ENCODE data around the gene GP1BA. TPM values are rescaled to one million over a fixed set of nuclear protein-coding genes. Genes with fewer than 3 reads are reported as not detected.

Gene GP1BA
- total and polyA plus RNA-seq, 2 experiments from 2014 or later, result 0.24 TPM; not detected in 1

DNA sequence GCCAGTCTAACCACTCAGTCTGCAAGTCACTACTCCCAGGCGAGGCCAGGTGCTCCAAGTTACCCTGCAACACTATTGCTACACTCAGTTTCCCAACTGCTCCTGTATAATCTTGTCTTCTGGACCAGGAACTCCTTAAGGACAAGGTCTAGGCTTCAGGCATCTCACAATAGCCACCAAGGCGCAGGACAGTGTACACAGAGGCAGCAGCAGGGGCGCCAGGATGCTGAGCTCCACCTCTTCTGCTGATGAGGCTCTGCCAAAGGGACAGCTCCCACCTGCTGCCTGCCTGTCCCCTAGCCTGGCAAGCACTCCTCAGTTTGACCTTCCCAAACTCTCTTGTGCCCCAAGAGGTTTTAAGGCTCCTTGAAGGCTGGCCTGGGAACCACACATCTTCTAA is 4.4 kb downstream of the GP1BA start:
- Histone ChIP-seq H3K4me2 (no peak overlapping the region), H3K9me2 (ENCODE audit: insufficient read depth) (no peaks in the 10 kb centered on the region), H4K20me1 (replicated peaks; ENCODE audit: insufficient read depth) (peaks cover 6% of the 10 kb centered on the region; the same call in 1 of the 2 replicates), H3F3A (replicated peaks; ENCODE audit: low read depth) (peaks cover 20% of the 10 kb centered on the region), H3K27ac (ENCODE audit: low read depth) (no peak overlapping the region), H3K4me3 (no peak overlapping the region), H2AFZ (no peak overlapping the region), H3K4me1 (ENCODE audit: insufficient read depth) (peaks cover 13% of the 10 kb centered on the region), H3K36me3 (ENCODE audit: insufficient read depth) (no peaks in the 10 kb centered on the region; the same call in 1 of the 2 replicates), H3K27me3 (ENCODE audit: insufficient read depth) (no peaks in the 10 kb centered on the region), H3K79me2 (replicated peaks; ENCODE audit: insufficient read depth) (peaks cover 20% of the 10 kb centered on the region)
- Mint-ChIP-seq H3K36me3 (ENCODE audit: low read depth) (peaks cover 49% of the 10 kb centered on the region), H3K4me3 (no peak overlapping the region), H3K9me3 (no peaks in the 10 kb centered on the region), H3K4me1 (peaks cover 31% of the 10 kb centered on the region), H3K27ac (no peak overlapping the region), H3K27me3 (ENCODE audit: insufficient read depth, low read depth, poor library complexity) (peaks cover 19% of the 10 kb centered on the region)
- TF ChIP-seq EZH2phosphoT487 (IDR thresholded peaks at IDR 0.05; ENCODE audit: unreplicated experiment) (no peak), NANOG (IDR thresholded peaks at IDR 0.05; ENCODE audit: borderline replicate concordance) (no peak), ZNF462 (CRISPR knock-in tag; IDR thresholded peaks at IDR 0.05) (no peak), ZNF331 (CRISPR knock-in tag; IDR thresholded peaks at IDR 0.05; ENCODE audit: low read depth) (no peak), POLR2AphosphoS5 (IDR thresholded peaks at IDR 0.05; ENCODE audit: low read depth) (no peak), STAT1 (IDR thresholded peaks at IDR 0.05; ENCODE audit: unreplicated experiment) (no peak), CREB1 (CRISPR knock-in tag; IDR thresholded peaks at IDR 0.05; ENCODE audit: low read depth) (no peak), EZH2 (IDR thresholded peaks at IDR 0.05; ENCODE audit: low read depth, unreplicated experiment) (no peak), ZNF114 (CRISPR knock-in tag; IDR thresholded peaks at IDR 0.05) (no peak)
- TF ChIP-seq, protein P1, sequence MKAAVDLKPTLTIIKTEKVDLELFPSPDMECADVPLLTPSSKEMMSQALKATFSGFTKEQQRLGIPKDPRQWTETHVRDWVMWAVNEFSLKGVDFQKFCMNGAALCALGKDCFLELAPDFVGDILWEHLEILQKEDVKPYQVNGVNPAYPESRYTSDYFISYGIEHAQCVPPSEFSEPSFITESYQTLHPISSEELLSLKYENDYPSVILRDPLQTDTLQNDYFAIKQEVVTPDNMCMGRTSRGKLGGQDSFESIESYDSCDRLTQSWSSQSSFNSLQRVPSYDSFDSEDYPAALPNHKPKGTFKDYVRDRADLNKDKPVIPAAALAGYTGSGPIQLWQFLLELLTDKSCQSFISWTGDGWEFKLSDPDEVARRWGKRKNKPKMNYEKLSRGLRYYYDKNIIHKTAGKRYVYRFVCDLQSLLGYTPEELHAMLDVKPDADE (IDR thresholded peaks at IDR 0.05), result no peak
- TF ChIP-seq, protein P2, sequence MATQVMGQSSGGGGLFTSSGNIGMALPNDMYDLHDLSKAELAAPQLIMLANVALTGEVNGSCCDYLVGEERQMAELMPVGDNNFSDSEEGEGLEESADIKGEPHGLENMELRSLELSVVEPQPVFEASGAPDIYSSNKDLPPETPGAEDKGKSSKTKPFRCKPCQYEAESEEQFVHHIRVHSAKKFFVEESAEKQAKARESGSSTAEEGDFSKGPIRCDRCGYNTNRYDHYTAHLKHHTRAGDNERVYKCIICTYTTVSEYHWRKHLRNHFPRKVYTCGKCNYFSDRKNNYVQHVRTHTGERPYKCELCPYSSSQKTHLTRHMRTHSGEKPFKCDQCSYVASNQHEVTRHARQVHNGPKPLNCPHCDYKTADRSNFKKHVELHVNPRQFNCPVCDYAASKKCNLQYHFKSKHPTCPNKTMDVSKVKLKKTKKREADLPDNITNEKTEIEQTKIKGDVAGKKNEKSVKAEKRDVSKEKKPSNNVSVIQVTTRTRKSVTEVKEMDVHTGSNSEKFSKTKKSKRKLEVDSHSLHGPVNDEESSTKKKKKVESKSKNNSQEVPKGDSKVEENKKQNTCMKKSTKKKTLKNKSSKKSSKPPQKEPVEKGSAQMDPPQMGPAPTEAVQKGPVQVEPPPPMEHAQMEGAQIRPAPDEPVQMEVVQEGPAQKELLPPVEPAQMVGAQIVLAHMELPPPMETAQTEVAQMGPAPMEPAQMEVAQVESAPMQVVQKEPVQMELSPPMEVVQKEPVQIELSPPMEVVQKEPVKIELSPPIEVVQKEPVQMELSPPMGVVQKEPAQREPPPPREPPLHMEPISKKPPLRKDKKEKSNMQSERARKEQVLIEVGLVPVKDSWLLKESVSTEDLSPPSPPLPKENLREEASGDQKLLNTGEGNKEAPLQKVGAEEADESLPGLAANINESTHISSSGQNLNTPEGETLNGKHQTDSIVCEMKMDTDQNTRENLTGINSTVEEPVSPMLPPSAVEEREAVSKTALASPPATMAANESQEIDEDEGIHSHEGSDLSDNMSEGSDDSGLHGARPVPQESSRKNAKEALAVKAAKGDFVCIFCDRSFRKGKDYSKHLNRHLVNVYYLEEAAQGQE (IDR thresholded peaks at IDR 0.05; ENCODE audit: unreplicated experiment), result no peak
- TF ChIP-seq, protein P3, sequence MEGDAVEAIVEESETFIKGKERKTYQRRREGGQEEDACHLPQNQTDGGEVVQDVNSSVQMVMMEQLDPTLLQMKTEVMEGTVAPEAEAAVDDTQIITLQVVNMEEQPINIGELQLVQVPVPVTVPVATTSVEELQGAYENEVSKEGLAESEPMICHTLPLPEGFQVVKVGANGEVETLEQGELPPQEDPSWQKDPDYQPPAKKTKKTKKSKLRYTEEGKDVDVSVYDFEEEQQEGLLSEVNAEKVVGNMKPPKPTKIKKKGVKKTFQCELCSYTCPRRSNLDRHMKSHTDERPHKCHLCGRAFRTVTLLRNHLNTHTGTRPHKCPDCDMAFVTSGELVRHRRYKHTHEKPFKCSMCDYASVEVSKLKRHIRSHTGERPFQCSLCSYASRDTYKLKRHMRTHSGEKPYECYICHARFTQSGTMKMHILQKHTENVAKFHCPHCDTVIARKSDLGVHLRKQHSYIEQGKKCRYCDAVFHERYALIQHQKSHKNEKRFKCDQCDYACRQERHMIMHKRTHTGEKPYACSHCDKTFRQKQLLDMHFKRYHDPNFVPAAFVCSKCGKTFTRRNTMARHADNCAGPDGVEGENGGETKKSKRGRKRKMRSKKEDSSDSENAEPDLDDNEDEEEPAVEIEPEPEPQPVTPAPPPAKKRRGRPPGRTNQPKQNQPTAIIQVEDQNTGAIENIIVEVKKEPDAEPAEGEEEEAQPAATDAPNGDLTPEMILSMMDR (conservative IDR thresholded peaks at IDR 0.05; ENCODE audit: low read depth in 2 of 2), result no peak
- DNase-seq (ENCODE audit: low spot score) (no peak), ATAC-seq (no peak)
